HG03469 (cell line): ENCODE data around the gene EXD3.

ENCODE experiments used
- ATAC-seq: cut with Tn5 transposase; IDR thresholded peaks from one replicate; pipeline ENCODE4 v1.9.1; 2021; ENCODE audit warnings: mild to moderate bottlenecking, moderate library complexity, moderate number of reproducible peaks; ENCODE audit not compliant: unreplicated experiment

EXD3 gene

GRCh38 chr9:137449081-137449844 is 26.3 kb upstream of the EXD3 start:
- no peak for ATAC-seq

- no peak for ATAC-seq
Measured at GRCh38 chr9:137448602-137448962, 25.6 kb upstream of the EXD3 start.

GRCh38 chr9:137447722-137448601 is 25.0 kb upstream of the EXD3 start:
- ATAC-seq: no peak

GRCh38 chr9:137446851-137447471 is 24.0 kb upstream of the EXD3 start:
- ATAC-seq: no peak

GRCh38 chr9:137445930-137446431 is 23.0 kb upstream of the EXD3 start:
- ATAC-seq: no peak

- ATAC-seq: no peak
Measured at GRCh38 chr9:137445275-137445807, 22.4 kb upstream of the EXD3 start.

GRCh38 chr9:137444106-137444790 is 21.3 kb upstream of the EXD3 start:
- ATAC-seq: no peak

GRCh38 chr9:137441935-137442321 is 19.0 kb upstream of the EXD3 start:
- ATAC-seq: no peak

- no peak for ATAC-seq
Measured at GRCh38 chr9:137441289-137441934, 18.4 kb upstream of the EXD3 start, which contains the start of gene ENTPD8. Gene ENTPD8 (minus strand): TSS chr9:137441357. CDS start chr9:137438285, 3,072 bp downstream.

- no peak for ATAC-seq
Measured at GRCh38 chr9:137439158-137439714, 16.3 kb upstream of the EXD3 start.

- ATAC-seq: no peak
Measured at GRCh38 chr9:137438591-137439157, 15.7 kb upstream of the EXD3 start.

- no peak for ATAC-seq
Measured at GRCh38 chr9:137437691-137438590, 15.0 kb upstream of the EXD3 start.

- no peak for ATAC-seq
Measured at GRCh38 chr9:137436761-137437600, 14.0 kb upstream of the EXD3 start.

- ATAC-seq: no peak
Measured at GRCh38 chr9:137435980-137436760, 13.2 kb upstream of the EXD3 start.

- no peak for ATAC-seq
Measured at GRCh38 chr9:137435381-137435891, 12.5 kb upstream of the EXD3 start.
